22Rv1 (cell line): Measurements from ENCODE around the gene REPS1.

Experiments
- H3K27ac ChIP-seq: fragments of 450-650 bp; 2 replicates; pipeline ENCODE4 v1.5.1; 2017
- CTCF ChIP-seq: fragments of 450-650 bp; IDR thresholded peaks from 2 replicates; pipeline ENCODE4 v1.5.1; 2017; ENCODE audit warnings: mild to moderate bottlenecking
- ZFX ChIP-seq: fragments of 450-650 bp; IDR thresholded peaks from 2 replicates; pipeline ENCODE4 v1.6.1; 2017; ENCODE audit warnings: antibody characterized with exemption, borderline replicate concordance

Gene REPS1

GRCh38 chr6:138869398-138869797, 118.7 kb downstream of the REPS1 start:
- H3K27ac ChIP-seq = no peak overlapping the region
- TF ChIP-seq CTCF (no peak), ZFX (no peak)

- no peak for TF ChIP-seq ZFX
Observed at GRCh38 chr6:138868181-138868580, 119.9 kb downstream of the REPS1 start.

GRCh38 chr6:138865480-138866109, 122.5 kb downstream of the REPS1 start:
- no peak overlapping the region for H3K27ac ChIP-seq
- TF ChIP-seq CTCF (no peak), ZFX (no peak)

More at GRCh38 chr6:138868181-138868580, 119.9 kb downstream of the REPS1 start:
- H3K27ac ChIP-seq = no peak overlapping the region

- no peak overlapping the region for H3K27ac ChIP-seq
- TF ChIP-seq CTCF (no peak), ZFX (no peak)
Observed at GRCh38 chr6:138864343-138864890, 123.6 kb downstream of the REPS1 start.

- TF ChIP-seq CTCF (no peak), ZFX (no peak)
- no peak overlapping the region for H3K27ac ChIP-seq
Observed at GRCh38 chr6:138863321-138863720, 124.7 kb downstream of the REPS1 start.

GRCh38 chr6:138862456-138862855, 125.6 kb downstream of the REPS1 start:
- no peak for TF ChIP-seq ZFX
- H3K27ac ChIP-seq = no peak overlapping the region

GRCh38 chr6:138857775-138858174, 130.3 kb downstream of the REPS1 start:
- H3K27ac ChIP-seq = no peak overlapping the region
- no peak for TF ChIP-seq CTCF
- TF ChIP-seq ZFX = no peak

- TF ChIP-seq ZFX = no peak
- TF ChIP-seq CTCF = no peak
- H3K27ac ChIP-seq = no peak overlapping the region
Observed at GRCh38 chr6:138856654-138857053, 131.4 kb downstream of the REPS1 start.
